Measurements from ENCODE around the gene TRIM65. TPM values are rescaled to one million over a fixed set of nuclear protein-coding genes. Genes with fewer than 3 reads are reported as not detected.

TRIM65 gene
- total and polyA plus RNA-seq, 10 of the 15 experiments (the other 5 are each of a cell fraction or from before 2014, with no cell fraction given) = 1.4 to 26.0 (median 10.8) TPM

DNA sequence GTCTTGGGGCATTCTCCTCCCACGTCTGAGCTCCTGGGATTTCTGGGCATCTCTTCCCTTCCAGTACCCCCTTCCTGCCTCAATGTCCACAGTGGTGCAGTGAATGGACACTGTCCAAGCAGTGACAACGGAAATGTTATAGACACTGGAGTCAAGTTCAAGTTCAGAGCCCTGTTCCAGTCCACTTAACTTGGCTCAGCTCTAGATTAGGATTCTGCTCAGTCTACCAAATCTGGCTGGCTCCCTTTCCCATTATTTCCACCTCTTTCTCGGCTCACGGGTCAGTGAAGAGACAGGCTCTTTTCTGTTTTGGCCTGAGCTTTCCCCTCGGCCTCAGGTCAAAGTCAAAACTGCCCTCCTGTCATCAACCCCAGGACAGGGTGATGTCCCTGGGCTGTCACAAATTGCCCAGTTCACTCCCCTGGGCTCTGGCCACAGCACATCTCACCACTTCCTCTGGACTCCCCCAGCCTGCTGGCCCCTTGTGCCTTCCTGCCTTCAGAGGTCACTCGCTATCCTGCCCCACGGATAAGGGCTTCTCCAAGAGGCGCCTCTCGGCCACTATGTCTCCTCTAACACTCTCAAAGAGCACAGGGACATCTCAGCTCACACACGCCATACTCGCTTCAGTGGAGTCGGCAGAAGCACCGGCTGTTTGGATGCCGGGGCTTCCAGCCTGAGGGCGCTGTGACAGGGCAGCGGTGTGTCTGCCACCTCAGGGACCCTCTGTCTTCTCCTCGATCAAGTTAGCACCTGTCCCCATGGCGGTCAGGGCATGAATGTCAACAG lies 25.6 kb upstream of the TRIM65 start:
- no peaks in the 10 kb centered on the region for H3K9me3 ChIP-seq (replicated peaks; ENCODE audit: control insufficient read depth, insufficient read depth, low read length)
- ChIA-PET SMC1A (ENCODE audit: uncharacterized antibody, unreplicated experiment) (no interaction called here), POLR2A (no interaction called here), CTCF (interaction anchor here (1.2 kb wide), 1 partner anchor 17 kb away, joined by 3 read pairs; no protein-coding TSS in a partner anchor), RAD21 (ENCODE audit: unreplicated experiment) (no interaction called here)
- intact Hi-C loops (cut with micrococcal nuclease; ENCODE audit: unreplicated experiment) (no loop called here), in situ Hi-C loops (cut with MboI) (no loop called here)
- H3K4me3 ChIP-seq = no peak overlapping the region
- WGBS (ENCODE audit: insufficient coverage, insufficient replicate concordance, low lambda C conversion rate, missing lambda C conversion rate) = 86% methylated on average over 18 of the region's 18 CpGs
- no peak for FAIRE-seq
- H4K20me1 ChIP-seq (ENCODE audit: control insufficient read depth, insufficient read depth) = no peaks in the 10 kb centered on the region
- no TSS peak for BruUV-seq (replicated peaks)
- no peaks in the 10 kb centered on the region for H3K79me2 ChIP-seq (ENCODE audit: control insufficient read depth, insufficient read depth, low read length)
- no peak overlapping the region for H3K27ac ChIP-seq (ENCODE audit: control insufficient read depth, insufficient read depth)
- H3K9ac ChIP-seq (ENCODE audit: control insufficient read depth, insufficient read depth, low read length) = no peak overlapping the region
- DNase-seq (ENCODE audit: low read depth, low spot score) = no peak
- no peaks in the 10 kb centered on the region for H3K36me3 ChIP-seq (ENCODE audit: control insufficient read depth in 2 of 2, insufficient read depth in 2 of 2, low read length in 1 of 2)
- H3K27me3 ChIP-seq (replicated peaks in 1 of 2; ENCODE audit: control insufficient read depth in 2 of 2, insufficient read depth in 2 of 2, low read length in 1 of 2) = no peaks in the 10 kb centered on the region
- peak; percentile 51 for ATAC-seq
- H2AFZ ChIP-seq (ENCODE audit: control insufficient read depth, low read depth, low read length) = no peak overlapping the region
- no peak overlapping the region for H3K4me2 ChIP-seq (ENCODE audit: control insufficient read depth, insufficient read depth)
- H3K4me1 ChIP-seq (ENCODE audit: control insufficient read depth, insufficient read depth, low read length) = no peaks in the 10 kb centered on the region
- TF ChIP-seq GATAD2B (conservative IDR thresholded peaks at IDR 0.05; ENCODE audit: low read depth) = no peak
- TF ChIP-seq, protein P1, sequence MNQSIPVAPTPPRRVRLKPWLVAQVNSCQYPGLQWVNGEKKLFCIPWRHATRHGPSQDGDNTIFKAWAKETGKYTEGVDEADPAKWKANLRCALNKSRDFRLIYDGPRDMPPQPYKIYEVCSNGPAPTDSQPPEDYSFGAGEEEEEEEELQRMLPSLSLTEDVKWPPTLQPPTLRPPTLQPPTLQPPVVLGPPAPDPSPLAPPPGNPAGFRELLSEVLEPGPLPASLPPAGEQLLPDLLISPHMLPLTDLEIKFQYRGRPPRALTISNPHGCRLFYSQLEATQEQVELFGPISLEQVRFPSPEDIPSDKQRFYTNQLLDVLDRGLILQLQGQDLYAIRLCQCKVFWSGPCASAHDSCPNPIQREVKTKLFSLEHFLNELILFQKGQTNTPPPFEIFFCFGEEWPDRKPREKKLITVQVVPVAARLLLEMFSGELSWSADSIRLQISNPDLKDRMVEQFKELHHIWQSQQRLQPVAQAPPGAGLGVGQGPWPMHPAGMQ (IDR thresholded peaks at IDR 0.05; ENCODE audit: borderline replicate concordance) = no peak
- TF ChIP-seq SP1 (IDR thresholded peaks at IDR 0.05; ENCODE audit: low read depth, low read length) = no peak
- TF ChIP-seq, protein P2, sequence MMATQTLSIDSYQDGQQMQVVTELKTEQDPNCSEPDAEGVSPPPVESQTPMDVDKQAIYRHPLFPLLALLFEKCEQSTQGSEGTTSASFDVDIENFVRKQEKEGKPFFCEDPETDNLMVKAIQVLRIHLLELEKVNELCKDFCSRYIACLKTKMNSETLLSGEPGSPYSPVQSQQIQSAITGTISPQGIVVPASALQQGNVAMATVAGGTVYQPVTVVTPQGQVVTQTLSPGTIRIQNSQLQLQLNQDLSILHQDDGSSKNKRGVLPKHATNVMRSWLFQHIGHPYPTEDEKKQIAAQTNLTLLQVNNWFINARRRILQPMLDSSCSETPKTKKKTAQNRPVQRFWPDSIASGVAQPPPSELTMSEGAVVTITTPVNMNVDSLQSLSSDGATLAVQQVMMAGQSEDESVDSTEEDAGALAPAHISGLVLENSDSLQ (IDR thresholded peaks at IDR 0.05) = no peak
- no peak for TF ChIP-seq TAF1 (IDR thresholded peaks at IDR 0.05; ENCODE audit: borderline replicate concordance, low read depth, low read length)
- TF ChIP-seq SREBF1 (IDR thresholded peaks at IDR 0.05; ENCODE audit: low read length) = no peak
- no peak for TF ChIP-seq SIN3A (IDR thresholded peaks at IDR 0.05; ENCODE audit: low read depth, low read length)
- no peak for TF ChIP-seq KLF5 (IDR thresholded peaks at IDR 0.05; ENCODE audit: partially characterized antibody)
- TF ChIP-seq POLR2AphosphoS2 (IDR thresholded peaks at IDR 0.05; ENCODE audit: low read depth, low read length) = no peak
- TF ChIP-seq, protein P3, sequence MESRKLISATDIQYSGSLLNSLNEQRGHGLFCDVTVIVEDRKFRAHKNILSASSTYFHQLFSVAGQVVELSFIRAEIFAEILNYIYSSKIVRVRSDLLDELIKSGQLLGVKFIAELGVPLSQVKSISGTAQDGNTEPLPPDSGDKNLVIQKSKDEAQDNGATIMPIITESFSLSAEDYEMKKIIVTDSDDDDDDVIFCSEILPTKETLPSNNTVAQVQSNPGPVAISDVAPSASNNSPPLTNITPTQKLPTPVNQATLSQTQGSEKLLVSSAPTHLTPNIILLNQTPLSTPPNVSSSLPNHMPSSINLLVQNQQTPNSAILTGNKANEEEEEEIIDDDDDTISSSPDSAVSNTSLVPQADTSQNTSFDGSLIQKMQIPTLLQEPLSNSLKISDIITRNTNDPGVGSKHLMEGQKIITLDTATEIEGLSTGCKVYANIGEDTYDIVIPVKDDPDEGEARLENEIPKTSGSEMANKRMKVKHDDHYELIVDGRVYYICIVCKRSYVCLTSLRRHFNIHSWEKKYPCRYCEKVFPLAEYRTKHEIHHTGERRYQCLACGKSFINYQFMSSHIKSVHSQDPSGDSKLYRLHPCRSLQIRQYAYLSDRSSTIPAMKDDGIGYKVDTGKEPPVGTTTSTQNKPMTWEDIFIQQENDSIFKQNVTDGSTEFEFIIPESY (IDR thresholded peaks at IDR 0.05) = no peak
- TF ChIP-seq BRCA1 (IDR thresholded peaks at IDR 0.05; ENCODE audit: low read depth, low read length) = no peak
- no peak for TF ChIP-seq ZBED1 (IDR thresholded peaks at IDR 0.05; ENCODE audit: borderline replicate concordance)
- TF ChIP-seq, protein P4, sequence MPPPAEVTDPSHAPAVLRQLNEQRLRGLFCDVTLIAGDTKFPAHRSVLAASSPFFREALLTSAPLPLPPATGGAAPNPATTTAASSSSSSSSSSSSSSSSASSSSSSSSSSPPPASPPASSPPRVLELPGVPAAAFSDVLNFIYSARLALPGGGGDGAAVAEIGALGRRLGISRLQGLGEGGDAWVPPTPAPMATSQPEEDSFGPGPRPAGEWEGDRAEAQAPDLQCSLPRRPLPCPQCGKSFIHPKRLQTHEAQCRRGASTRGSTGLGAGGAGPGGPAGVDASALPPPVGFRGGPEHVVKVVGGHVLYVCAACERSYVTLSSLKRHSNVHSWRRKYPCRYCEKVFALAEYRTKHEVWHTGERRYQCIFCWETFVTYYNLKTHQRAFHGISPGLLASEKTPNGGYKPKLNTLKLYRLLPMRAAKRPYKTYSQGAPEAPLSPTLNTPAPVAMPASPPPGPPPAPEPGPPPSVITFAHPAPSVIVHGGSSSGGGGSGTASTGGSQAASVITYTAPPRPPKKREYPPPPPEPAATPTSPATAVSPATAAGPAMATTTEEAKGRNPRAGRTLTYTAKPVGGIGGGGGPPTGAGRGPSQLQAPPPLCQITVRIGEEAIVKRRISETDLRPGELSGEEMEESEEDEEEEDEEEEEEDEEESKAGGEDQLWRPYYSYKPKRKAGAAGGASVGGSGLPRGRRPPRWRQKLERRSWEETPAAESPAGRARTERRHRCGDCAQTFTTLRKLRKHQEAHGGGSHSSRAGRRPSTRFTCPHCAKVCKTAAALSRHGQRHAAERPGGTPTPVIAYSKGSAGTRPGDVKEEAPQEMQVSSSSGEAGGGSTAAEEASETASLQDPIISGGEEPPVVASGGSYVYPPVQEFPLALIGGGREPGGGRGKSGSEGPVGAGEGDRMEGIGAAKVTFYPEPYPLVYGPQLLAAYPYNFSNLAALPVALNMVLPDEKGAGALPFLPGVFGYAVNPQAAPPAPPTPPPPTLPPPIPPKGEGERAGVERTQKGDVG (CRISPR knock-in tag; IDR thresholded peaks at IDR 0.05) = no peak

Measured in GM12878 (cell line).